Activated CD4-positive, CD25-positive, alpha-beta regulatory T cell treated with anti-CD3 and anti-CD28 coated beads, Interleukin-2, amount 50 U/mL, for 24 hours (primary cell): ENCODE data around the gene TNS4.
"Not testable (repeated sequence)": the region's sequence is repeated elsewhere in the genome, so short reads cannot be mapped to it uniquely, and the experiment has no call there.

Source experiments
- ATAC-seq, 2 donors: fragments of 150-1000 bp; cut with Tn5 transposase; one replicate each; pipeline ENCODE4 v1.10.0; 2021; ENCODE audit warnings: mild to moderate bottlenecking in 1 of 2, moderate library complexity in 1 of 2

Gene TNS4, protein sequence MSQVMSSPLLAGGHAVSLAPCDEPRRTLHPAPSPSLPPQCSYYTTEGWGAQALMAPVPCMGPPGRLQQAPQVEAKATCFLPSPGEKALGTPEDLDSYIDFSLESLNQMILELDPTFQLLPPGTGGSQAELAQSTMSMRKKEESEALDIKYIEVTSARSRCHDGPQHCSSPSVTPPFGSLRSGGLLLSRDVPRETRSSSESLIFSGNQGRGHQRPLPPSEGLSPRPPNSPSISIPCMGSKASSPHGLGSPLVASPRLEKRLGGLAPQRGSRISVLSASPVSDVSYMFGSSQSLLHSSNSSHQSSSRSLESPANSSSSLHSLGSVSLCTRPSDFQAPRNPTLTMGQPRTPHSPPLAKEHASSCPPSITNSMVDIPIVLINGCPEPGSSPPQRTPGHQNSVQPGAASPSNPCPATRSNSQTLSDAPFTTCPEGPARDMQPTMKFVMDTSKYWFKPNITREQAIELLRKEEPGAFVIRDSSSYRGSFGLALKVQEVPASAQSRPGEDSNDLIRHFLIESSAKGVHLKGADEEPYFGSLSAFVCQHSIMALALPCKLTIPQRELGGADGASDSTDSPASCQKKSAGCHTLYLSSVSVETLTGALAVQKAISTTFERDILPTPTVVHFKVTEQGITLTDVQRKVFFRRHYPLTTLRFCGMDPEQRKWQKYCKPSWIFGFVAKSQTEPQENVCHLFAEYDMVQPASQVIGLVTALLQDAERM

DNA sequence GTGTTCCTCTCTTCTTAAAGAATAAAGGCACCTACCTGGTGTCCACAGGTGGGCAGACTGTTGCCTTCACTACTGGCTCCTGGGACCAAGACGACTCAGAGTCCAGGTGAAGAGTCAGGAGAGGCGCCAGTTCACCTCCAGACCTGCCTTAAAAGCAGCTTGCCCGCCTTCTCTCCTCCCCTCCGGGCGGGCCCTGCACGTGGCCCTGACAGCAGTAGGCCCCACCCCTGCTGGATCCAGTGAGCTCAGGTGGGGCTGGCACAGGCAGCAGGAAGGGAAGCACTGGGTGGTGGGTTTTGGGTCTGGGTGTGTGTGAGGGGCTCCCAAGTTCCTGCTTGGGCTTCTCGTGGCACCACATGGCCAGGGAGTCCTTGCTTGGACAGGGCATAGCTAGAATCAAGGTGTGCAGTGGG is at the start of gene TNS4:
Gene TNS4 (minus strand): TSS at position 125 of the 413 bp plus-strand sequence. CDS start 5,198 bp downstream, outside the sequence.
- no peak for ATAC-seq

DNA sequence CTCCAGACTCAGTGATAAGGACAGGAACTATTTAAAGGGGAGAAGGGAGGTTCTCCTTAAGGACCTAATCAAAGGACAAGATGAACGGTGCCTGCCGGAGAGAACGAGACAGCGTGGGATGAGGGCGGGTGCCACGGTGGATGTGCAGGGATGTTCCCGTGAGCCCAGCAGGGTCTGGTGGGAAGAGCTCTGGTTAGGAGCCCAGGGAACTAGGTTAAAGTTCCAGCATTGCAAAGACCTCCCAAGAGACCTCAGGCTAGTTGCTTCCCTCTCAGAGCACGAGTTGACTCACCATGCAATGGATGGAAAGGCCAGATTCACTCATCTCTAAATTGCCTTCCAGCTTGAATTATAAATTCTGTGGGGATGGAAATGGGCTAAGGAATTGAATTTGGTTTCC is 49.2 kb upstream of the TNS4 start:
- no peak for ATAC-seq

DNA sequence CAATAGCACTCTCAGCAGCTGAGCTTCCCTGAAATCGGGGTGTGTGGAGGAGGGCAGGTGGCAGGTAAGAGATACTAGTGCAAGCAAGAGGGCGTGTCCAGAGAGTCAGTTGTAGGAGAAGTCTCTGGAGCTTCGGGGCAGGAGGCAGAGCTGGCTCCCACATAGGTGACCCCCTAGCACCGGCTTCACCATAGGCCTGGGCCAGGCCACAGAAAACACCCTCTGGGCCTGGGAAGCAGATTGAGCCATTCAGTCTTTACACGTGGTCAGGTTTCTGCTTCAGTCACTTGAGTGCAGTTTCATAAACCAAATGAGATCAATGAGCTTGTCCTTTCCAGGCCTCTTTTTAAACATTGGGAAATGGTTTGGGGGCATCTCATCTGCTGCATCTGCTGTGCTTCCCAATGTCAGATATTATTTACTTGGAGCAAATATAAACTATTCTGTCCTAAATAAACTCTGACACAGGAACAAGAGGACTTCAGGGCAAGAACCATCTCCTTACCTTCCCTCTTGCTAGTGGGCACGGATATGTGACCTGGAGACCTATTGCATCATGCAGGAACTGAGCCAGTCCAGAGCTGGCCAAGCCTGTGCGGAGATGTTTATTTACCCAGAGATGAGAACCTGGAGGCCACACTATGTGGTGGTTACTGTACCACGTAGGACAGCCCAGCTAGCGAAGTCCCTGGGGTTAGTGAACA is 47.7 kb upstream of the TNS4 start:
- peak in 1 of 2 donors; percentile 12 for ATAC-seq

DNA sequence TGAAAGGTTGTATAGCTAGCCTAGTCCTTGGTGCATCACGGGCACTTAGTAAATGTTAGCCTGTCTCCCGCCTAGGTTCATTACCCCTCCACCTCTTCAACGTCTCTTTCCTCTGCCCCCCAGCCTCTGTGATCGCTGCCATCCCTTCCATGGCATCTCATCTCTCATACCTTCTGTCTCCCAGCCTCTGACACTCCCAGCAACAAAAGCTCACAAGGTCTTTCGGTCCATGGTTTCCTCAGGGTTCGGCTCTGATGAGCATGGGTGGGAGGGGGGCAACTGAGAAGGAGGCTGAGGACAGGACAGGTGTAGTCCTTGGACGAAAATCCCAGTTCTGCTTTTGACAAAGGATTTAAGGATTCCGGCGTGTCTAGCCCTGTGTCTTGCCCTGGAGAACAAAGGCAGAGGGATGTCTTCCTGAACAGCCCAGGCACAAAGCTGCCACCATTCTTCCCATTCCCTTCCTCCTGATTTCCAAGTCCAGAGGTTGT is 47.1 kb upstream of the TNS4 start:
- ATAC-seq: no peak

DNA sequence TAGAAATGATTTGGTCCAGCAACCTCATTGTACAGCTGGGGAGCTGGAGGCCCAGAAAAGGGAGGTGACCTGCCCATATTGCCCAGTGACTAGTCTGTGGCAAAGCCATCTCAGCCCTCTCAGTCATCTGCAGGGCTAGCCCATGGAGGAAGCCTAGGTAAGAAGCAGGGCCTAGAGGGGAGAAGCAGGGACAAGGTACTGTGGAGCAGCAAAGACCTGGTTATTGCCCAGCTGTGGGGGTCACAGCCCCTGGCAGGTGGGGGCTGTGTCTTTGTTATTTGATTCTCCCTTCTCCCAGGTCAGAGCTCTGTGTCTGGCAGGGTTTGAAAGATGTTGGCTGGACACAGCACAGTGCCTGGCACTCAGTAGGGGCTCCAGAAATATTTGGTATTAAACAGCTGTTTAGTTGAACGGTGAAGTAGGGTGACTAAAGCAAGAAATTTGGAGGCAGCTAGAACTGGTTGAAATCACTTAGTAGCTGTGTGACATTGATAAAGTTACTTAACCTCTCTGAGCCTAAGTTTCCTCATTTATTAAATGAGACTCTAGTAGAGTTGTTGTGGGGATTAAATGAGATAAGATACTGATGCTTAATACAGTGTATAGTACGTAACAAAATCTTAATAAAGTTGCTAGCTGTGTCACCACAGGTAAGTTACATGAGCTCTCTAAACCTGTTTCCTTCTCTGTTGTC is 46.5 kb upstream of the TNS4 start:
- ATAC-seq: peak; percentile 19 to 20

DNA sequence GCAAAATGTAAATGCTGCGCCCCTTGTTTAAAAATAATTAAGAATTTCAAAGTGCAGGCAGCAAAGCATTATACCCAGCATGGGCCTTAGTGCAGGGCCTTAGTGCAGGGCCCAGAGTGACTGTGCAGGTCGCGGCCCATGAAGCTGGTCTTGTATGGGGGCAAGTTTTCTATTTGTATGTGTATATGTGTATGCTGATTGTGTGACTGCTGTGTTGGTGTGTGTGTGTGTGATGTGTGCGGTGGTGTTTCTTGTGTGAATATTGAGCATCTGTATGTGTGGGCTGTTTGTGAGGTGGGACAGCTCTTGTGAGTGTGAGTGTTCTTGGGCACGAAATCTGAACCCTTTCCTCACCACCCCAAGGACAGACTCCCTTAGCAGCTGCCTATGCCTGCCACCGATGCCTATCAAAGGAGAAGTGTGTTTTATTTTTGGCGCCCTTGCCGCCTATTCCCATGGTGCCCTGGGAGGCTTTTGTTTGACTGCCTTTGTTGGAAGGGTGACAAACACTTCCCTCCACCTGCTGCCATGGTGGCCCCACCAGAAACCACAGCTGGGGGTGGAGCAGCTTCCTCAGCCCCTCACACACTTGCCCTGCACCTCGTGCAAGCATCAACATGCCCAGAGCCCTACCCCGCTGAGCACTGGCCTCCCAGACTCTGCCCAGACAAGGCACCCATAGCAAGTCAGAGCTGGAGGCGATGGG is 45.8 kb upstream of the TNS4 start:
- ATAC-seq: peak; percentile 37 to 41

DNA sequence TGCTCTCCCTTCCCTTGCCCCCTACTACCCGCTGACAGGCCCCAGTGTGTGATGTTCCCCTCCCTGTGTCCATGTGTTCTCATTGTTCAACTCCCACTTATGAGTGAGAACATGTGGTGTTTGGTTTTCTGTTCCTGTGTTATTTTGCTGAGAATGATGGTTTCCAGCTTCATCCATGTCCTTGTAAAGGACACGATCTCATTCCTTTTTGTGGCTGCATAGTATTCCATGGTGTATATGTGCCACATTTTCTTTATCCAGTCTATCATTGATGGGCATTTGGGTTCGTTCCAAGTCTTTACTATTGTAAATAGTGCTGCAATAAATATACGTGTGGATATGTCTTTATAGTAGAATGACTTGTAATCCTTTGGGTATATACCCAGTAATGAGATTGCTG is 45.1 kb upstream of the TNS4 start:
- not testable (repeated sequence) for ATAC-seq

DNA sequence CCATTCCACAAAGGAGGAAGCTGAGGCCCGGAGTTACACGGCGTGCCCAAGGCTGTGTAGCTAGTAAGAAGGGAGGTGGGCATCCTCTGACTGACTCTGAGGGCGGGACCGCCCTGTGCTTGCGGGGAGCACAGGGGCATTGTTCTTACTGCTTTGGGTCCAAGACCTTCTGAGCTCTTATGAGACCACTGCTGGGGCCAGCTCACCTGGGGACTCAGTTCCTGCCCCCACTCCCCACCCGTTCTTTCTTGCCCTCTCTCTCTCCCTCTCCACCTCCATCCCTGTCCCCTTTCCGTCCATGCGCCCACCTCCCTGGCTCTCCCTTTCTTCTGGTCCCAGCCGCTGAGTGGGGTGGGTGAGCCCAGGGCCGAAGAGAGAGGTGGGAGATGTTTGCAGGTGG is 44.2 kb upstream of the TNS4 start:
- ATAC-seq: no peak

DNA sequence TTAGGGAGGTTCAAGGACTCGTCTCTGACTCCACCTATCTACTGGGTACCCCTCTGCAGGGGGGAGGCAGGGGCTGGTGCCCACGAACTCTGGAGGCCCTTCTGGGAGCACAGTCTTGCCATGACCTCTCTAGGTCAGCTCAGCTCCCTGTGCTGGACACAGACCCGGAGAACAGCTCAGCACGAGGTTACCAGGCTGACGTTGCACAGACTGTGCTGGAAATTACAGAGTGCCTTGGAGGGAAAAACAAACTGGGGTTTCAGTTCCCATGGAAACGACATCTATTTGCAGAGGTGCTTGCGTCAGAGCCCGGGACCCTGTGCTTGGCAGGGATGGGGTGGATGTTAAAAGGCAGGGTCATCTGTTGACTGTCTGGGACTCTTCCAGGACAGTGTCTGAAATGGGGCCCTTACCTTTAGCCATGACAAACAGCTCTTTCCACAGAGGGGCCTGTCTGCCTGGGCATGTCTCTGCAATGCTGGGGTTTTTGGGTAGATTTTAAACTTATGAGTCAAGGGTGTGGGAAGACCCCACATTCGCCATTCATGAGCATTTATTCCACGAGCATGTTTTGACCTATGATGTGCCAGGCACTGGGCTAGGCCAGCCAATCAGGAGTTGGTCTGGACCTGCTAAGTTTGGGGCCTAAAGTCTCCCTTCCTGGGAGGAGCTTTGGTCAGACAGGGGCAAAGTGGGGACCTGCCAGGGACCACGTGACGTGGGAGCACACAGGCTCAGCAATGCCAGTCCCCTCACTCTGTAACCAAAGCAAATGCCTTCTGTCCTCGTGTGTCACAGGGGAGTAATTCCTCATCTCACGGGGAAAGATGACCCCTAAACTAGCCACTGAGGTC is 41.4 kb upstream of the TNS4 start:
- peak; percentile 56 to 60 for ATAC-seq

DNA sequence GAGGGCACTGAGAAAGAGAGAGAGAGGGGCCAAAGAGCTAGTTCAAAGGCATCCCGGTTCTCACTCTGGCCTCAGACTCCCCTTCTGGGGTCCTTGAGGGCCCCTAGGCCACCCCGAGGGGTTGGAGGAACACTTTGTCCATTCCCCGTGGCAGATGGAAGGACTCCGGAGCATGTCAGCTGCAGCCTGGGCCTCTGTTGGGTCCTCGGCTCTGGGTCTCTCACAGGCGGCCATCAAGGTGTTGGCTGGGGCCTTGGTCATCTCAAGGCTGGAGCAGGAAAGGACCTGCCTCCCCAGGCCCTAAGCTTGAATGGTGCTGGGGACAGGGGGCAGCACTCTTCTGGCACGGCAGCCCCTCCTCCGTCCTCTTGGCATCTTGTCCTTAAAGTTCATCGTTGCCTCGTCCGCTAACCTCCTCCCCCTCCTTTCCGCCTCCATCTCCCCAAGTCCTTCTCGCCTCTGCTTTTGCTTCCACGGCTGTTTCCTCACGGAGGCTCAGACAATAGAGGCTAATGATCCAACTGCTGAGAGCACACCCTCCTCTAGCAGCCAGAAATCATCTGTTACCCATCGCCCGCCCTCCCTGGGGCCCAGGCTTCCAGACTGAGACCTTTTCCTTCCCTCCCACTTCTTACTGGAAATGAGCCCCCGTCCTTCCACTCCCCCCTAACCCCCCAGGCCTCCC is 40.6 kb upstream of the TNS4 start:
- no peak for ATAC-seq

DNA sequence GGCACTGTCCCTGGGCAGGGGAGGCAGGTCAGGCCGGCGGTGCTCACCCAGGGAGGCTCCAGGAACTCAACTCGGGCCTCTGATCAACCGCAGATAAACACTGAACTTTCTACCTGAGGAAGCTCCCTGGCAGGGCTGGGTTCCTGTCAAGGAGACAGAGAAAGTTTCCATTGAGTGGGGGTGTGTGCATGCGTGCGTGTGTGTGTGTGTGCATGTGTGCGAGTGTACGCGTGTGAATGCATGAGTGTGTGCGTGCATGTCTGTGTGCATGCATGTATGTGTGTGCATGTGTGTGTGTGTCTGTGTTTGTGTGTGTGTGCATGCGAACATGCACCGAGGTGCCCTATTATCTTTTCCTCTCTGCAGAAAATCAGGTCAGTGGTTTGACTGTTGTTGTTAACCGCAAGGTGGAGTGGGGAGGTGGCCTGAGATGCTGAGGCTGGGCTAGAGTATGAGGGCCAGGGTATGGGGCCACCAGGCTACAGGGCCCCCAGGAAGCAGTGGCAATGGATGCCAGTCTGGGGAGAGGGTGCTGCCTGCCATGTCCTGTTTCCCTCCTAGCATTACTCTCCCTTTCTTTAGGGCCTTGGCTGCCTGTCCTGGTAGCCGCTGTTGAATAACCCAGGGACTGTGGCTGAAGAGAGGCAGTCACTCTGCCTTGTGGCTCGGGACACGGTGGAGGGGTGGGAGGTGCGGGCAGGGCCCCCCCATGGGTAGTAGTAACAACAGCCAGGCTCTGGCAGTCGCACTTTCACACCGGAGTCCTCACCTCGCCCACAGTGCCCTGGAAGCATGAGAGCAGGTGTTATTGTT is 39.8 kb upstream of the TNS4 start:
- peak; percentile 22 to 41 for ATAC-seq

DNA sequence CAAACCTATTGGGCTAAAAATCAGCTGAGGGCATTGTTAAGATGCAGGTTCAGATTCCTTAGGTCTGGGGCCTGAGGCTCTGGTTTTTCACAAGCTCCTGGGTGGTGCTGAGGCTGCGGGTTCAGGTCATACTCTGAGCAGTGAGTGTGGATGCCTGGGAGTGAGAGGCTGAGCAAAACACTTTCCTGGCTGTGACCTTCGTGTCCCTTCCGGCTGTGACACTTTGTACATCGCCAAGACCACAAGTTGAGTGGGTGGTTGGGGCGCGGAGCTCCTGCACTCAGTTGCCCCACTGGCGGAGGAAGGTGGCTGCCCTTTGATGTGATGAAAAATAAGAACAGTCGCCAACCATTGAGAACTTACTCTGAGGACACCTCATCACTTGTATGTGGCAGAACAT is 39.0 kb upstream of the TNS4 start:
- ATAC-seq: peak; percentile 31 to 32

DNA sequence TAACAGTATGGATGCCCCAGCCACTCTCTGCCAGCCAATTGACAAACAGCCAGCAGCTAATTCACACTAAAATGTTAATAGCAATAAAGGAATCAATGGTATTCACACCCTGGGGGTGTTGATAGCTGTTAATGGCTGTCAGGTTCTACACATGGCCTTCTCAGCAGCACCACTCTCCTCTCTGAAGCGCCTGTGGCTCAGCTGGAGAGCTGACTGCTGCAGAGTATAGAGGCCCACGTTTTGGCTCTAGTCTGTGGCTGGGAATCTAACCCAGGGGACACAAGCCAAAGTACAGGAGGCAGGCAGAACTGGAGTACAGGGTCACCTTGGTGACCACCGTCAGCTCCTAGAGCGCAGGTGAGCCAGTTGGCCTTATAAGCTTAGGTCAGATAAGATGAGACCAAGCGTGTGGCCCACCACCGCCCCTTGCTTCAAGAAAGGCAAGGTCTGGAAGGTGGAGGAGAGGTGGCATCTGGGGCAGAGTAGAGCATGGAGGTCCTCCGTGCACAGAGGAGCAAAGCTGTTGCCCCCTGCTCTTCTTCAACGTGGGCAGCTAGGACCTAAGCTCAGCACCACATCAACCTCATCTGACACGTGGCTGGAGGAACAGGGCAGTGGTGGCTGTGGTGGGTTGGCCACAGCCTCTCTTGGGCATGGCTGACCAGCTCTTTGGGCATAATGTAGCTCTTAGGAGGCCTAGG is 38.4 kb upstream of the TNS4 start:
- ATAC-seq: no peak

DNA sequence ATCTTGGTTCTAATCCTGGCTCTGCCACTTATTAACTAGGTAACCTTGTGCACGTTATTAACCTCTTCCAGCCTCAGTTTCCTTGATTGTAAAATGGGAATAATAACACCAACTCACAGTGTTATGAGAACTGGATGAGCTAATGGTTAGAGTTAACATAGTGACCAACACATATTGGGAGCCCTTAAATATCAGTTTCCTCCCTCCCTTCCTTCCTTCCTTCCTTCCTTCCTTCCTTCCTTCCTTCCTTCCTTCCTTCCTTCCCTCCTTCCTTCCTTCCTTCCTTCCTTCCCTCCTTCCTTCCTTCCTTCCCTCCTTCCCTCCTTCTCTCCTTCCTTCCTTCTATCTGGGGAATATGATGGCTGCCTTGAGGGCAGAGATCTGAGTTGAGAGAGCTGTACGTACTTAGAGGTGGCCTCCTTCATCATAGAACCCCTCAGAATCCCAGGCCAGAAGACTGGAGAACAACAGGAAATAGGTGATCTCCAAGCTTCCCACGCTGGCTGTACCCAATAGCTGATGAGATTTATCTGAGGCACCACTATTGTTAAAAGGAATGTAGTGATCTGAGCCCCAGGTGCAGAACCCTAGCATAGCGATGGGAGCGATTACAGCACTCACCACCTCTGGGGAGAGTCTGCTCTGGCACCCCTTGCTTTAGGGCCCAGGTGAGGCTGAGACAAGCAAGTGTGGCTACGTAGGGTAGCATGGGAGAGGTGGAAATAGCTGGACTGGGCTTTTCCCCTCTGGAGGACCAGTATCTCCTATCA is 37.7 kb upstream of the TNS4 start:
- no peak for ATAC-seq

DNA sequence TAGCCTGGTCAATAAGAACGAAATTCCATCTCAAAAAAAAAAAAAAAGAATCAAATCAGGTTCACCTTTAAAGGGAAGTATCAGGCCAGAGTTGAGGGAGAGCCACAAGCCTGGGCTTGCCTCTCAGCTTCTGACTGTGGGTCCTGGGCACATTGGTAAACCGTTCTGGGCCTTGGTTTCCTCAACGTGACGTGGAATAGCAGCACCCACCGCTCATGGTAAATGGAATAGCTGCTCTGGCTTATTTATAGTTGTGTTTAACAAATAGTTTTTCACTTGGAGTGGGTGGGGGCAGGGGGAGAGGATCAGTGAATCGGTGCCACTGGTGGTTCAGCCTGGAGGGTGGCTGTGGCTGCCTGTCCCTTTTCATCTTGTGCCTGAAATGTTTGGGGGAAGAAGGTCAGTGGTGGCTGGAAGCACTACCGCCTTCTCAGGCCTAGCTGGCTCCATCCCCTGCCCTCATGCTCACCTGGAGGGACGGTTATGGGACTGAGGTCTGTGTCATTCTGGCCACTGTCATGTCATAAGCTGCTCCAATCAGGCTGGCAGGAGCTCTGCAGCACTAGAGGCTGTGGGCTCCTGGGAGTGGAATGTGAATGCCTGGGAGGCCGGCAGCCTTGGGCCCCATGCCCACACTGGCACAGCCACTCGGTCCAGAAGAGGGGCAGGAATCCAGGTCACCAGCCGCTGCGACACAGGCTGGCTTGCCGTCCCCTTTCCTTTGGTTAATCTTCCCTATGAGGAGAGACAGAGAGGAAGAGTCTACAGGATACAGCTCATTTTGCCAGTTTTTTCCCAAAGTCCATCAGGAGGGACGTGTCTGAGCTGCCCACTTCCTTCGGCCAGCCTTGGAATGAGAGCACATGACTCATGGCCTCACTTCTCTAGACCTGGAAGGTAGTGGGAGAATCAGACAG is 36.9 kb upstream of the TNS4 start:
- ATAC-seq: no peak

DNA sequence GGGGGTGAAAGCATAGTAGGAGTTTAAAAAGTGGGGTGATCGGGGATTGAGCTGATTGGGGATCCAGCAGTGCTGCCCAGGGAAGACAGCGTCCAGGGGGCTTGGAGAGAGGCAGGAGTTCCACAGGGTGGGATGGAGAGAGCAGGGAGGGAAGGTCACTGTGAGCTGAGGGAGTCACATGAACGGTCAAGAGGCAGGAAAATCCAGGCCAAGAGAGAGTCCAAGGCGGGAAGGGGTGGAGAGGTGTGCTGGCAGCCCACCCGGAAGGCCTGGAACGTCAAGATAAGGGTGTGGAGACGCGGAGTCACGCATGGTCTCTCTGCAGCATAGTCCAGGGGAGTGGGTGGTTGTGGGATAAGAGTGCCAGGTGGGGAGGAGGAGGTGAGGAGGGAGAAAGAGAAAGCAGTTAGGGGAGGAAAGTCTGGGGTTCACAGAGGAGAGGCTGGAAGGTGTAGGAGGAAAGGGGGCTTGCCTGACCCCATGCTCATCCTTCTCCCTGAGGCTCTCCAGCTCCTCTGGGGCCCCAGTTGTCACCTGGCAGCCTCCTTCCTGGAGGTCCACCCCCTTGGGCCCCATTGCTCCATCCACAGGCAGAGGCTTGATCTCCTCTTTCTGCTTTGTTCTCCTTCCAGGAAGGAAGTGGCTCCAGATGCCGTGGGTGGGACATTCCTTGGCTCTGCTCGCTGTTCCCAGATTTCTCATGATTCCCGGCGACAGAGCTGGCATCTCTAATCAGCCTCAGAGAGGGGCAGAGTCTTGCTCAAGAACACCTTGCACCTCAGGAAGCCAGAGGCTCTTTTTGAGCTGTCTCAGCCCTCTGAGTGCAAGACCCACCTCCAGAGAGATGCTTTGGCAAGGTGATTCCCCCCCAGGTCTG is 35.1 kb upstream of the TNS4 start:
- no peak for ATAC-seq
